GM21360 (cell line): ENCODE measurements around the gene DNPH1.
A peak's percentile ranks its signal among the peaks of the same experiment; 100 is the strongest.

ENCODE experiments used
- ATAC-seq: cut with Tn5 transposase; IDR thresholded peaks from one replicate; pipeline ENCODE4 v1.9.1; 2021; ENCODE audit warnings: mild to moderate bottlenecking, moderate library complexity; ENCODE audit not compliant: unreplicated experiment

The DNPH1 gene

GRCh38 chr6:43246301-43247113 is 17.2 kb upstream of the DNPH1 start:
- peak; percentile 23 for ATAC-seq

GRCh38 chr6:43243664-43244321 is 14.5 kb upstream of the DNPH1 start:
- no peak for ATAC-seq

GRCh38 chr6:43242908-43243663 is 13.8 kb upstream of the DNPH1 start, which contains the start of gene TTBK1:
Gene TTBK1 (plus strand): TSS chr6:43243481. CDS start chr6:43246661, 3,180 bp downstream.
- ATAC-seq, result no peak

GRCh38 chr6:43241446-43241845 is 12.2 kb upstream of the DNPH1 start:
- ATAC-seq, result no peak

- no peak for ATAC-seq
Measured at GRCh38 chr6:43240950-43241349, 11.7 kb upstream of the DNPH1 start.

- no peak for ATAC-seq
Measured at GRCh38 chr6:43239054-43239453, 9.8 kb upstream of the DNPH1 start.

- no peak for ATAC-seq
Measured at GRCh38 chr6:43235841-43236240, 6.6 kb upstream of the DNPH1 start.

GRCh38 chr6:43231735-43232450 is 2.6 kb upstream of the DNPH1 start:
- ATAC-seq, result no peak

GRCh38 chr6:43231053-43231452 is 1.8 kb upstream of the DNPH1 start:
- ATAC-seq, result no peak

- ATAC-seq, result no peak
Measured at GRCh38 chr6:43229803-43230620, 731 bp upstream of the DNPH1 start.

GRCh38 chr6:43226192-43226851 is 3.0 kb downstream of the DNPH1 start:
- ATAC-seq, result no peak

GRCh38 chr6:43223175-43223574 is 6.1 kb downstream of the DNPH1 start:
- no peak for ATAC-seq

GRCh38 chr6:43222418-43223059 is 6.7 kb downstream of the DNPH1 start:
- no peak for ATAC-seq

- ATAC-seq, result no peak
Measured at GRCh38 chr6:43221046-43221972, 8.0 kb downstream of the DNPH1 start.

GRCh38 chr6:43220439-43220951 is 8.8 kb downstream of the DNPH1 start:
- ATAC-seq, result no peak

GRCh38 chr6:43219814-43220213 is 9.5 kb downstream of the DNPH1 start:
- no peak for ATAC-seq

GRCh38 chr6:43219119-43219518 is 10.2 kb downstream of the DNPH1 start:
- ATAC-seq, result no peak

GRCh38 chr6:43217351-43217750 is 11.9 kb downstream of the DNPH1 start:
- ATAC-seq, result no peak
